ENCODE measurements around the gene TUFM. TPM values are rescaled to one million over a fixed set of nuclear protein-coding genes. Genes with fewer than 3 reads are reported as not detected.
"Not testable (repeated sequence)": the region's sequence is repeated elsewhere in the genome, so short reads cannot be mapped to it uniquely, and the experiment has no call there.

The TUFM gene
- total RNA-seq, 1 experiment from 2014 or later = 376 TPM

DNA sequence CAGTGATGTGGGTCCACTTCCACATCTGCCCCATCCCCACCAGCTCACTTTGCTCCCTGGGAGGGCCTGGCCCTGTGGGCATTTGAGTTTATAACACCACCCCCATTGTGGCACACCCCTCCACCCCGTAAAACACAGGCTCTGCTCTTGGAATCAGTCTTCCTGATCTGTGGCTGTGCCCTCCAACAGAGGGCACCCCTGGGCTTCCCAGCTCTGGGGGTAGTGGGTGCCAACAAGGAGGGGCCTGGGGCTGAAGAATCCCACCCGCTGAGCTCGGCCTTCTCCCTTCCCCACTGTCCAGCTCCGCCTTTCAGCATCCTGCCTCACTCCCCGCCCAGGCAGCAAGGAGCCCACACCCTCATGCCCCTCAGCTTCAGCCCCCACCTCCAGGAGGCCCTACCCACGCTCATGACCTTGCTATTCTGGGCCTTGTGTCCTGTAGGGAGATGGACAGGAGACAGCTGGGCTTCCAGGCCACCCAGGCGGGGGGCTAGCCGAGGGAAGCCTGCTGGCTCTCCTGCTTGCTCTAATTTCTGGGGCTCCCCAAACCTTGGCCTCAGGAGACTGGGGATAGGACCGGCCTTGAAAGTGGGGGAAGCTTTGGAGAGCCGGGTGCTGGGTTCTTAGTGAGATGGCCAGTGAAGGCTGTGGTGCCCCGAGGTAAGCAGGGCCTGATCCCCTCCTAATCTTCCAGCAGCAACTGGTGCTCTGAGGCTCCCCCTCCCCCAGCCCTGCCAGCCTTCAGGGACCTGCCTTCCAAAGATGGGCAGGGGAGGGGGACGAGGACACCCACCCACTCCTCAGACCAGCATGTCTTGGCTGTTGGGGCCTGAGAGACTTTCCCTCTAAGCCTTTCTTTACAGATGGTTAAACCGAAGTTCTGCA is 29.2 kb upstream of the TUFM start:
- no peak for DNase-seq (ENCODE audit: low spot score)

GRCh38 chr16:28874406-28874805 is 28.3 kb upstream of the TUFM start:
- no peak for DNase-seq (ENCODE audit: low spot score)

GRCh38 chr16:28873543-28874201 is 27.5 kb upstream of the TUFM start:
- no peak for DNase-seq (ENCODE audit: low spot score)

GRCh38 chr16:28872952-28873351 is 26.8 kb upstream of the TUFM start:
- DNase-seq (ENCODE audit: low spot score) = no peak

GRCh38 chr16:28869201-28869600 is 23.1 kb upstream of the TUFM start:
- DNase-seq (ENCODE audit: low spot score) = no peak

- not testable (repeated sequence) for DNase-seq (ENCODE audit: low spot score)
Measured at GRCh38 chr16:28867646-28868045, 21.5 kb upstream of the TUFM start.

GRCh38 chr16:28867241-28867640 is 21.1 kb upstream of the TUFM start:
- DNase-seq (ENCODE audit: low spot score) = no peak

GRCh38 chr16:28866454-28866804 is 20.3 kb upstream of the TUFM start:
- DNase-seq (ENCODE audit: low spot score) = no peak

GRCh38 chr16:28865722-28866453 is 19.7 kb upstream of the TUFM start:
- no peak for DNase-seq (ENCODE audit: low spot score)

GRCh38 chr16:28865001-28865688 is 19.0 kb upstream of the TUFM start:
- no peak for DNase-seq (ENCODE audit: low spot score)

GRCh38 chr16:28863929-28864793 is 18.0 kb upstream of the TUFM start:
- no peak for DNase-seq (ENCODE audit: low spot score)

GRCh38 chr16:28859326-28859725 is 13.2 kb upstream of the TUFM start:
- DNase-seq (ENCODE audit: low spot score) = no peak

- DNase-seq (ENCODE audit: low spot score) = no peak
Measured at GRCh38 chr16:28858421-28858820, 12.3 kb upstream of the TUFM start.

DNA sequence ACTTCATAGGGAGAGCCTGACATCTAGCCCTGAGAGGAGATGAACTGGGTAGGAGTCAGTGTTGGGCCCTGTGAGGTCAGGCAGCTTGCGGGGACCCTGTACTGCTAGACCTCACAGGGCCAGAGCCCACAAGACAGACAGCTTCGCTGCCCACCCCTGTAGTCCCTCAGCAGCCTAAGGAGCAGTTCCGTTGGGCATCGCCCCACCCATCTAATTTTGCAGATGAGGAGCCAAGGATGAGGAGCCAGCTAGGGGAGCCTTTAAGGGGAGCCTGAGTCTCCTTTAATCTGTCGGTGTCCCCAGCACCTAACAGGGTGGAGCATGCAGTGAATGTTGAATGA is 755 bp upstream of the TUFM start:
- DNase-seq (ENCODE audit: low spot score) = no peak

DNA sequence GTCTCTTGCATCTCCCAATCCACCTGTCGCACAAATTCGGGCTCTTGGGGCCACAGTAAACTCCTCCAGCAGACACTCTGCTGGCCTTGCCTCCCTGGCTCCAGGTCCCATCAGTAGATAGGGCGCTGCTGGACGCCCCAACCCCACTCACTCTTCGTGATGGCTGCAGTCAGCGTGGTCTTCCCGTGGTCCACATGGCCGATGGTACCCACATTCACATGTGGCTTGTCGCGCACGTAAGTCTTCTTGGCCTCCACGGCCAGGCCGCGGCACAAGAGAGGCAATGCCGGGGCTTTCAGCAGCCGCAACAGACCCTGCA is 428 bp downstream of the TUFM start:
- no peak for DNase-seq (ENCODE audit: low spot score)

GRCh38 chr16:28845293-28845692 is 855 bp downstream of the TUFM start:
- peak; percentile 66 for DNase-seq (ENCODE audit: low spot score)

DNA sequence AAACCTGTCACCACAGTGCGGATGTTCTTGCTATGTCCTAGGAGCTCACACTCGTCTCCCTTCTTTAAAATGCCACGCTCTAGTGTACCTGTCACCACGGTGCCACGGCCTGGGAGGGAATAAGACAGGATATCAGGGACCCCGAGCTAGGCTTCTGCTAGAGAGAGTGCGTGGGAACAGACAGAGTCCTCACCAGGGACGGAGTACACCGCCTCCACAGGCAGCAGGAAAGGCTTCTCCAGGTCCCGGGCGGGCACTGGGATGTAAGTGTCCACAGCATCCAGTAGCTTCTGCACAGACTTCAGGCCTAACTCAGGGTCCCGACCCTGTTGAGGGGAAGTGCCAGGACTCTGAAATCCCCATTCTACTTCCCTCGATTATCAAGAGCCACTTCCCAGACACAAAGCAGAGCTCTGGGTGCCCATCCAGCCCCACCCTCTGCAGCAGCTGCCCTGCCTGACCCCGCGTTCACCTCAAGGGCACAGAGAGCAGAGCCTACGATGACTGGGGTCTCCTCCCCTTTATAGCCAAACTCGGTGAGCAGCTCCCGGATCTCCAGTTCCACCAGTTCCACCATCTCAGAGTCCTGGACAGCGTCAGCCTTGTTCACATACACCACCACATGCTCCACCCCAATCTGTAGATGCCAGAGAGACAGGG is 1.8 kb downstream of the TUFM start:
- no peak for DNase-seq (ENCODE audit: low spot score)

DNA sequence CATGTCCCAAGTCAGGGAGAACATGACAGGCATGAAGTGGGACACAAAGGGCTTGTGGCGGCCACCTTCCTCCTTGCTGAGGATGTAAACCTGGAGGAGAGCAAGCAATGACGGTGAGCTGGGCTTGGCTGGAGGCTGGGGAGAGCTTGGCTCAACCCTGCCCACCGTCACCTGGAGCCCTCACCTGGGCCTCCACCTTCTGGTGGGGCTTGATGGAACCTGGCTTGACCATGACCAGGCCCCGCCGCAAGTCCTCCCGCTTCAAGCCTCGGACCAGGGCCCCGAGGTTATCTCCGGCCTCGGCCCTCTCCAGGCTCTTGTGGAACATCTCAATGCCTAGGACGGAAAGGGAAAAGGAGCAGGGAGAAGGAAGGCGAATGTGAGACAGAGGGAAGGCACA is 2.4 kb downstream of the TUFM start:
- DNase-seq (ENCODE audit: low spot score) = no peak

DNA sequence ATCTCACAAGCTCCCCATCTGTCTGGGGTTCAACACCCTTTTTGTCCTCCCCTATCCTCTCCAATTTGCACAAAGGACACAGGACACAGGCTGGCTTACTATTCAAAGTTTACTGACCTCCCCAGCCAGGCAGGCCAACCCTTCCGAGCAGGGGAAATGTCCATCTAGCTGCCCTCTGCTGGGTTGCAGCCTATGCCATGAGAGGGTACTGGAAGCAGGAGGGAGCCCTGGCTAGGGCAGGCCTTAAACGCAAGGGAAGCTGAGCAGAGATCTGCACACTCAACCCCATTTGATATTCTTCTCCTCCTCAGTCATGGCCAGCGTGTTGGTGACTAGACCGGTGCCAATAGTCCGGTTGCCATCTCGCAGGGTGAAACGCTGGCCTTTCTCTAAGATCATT is 3.5 kb downstream of the TUFM start:
- no peak for DNase-seq (ENCODE audit: low spot score)

GRCh38 chr16:28839899-28840298 is 6.2 kb downstream of the TUFM start:
- no peak for DNase-seq (ENCODE audit: low spot score)
